Loucy (cell line): ENCODE measurements around the gene IWS1.

ENCODE experiments used
- H2AFZ ChIP-seq: fragments of 200-600 bp; sonication (generic); 2 replicates; pipeline ENCODE4 v1.6.0; 2016; ENCODE audit warnings: antibody characterized with exemption, mild to moderate bottlenecking, low read length, moderate library complexity
- H3F3A ChIP-seq: fragments of 200-600 bp; 2 replicates; pipeline ENCODE4 v1.6.0; 2016; ENCODE audit warnings: antibody characterized with exemption, low read depth, mild to moderate bottlenecking
- H3K27me3 ChIP-seq: fragments of 200-600 bp; sonication (generic); 2 replicates; pipeline ENCODE4 v1.6.1; 2014; ENCODE audit warnings: low read length, mild to moderate bottlenecking; ENCODE audit not compliant: insufficient read depth, poor library complexity, severe bottlenecking
- H3K36me3 ChIP-seq: fragments of 200-600 bp; sonication (generic); 2 replicates; pipeline ENCODE4 v1.6.1; 2016; ENCODE audit warnings: low read length; ENCODE audit not compliant: insufficient read depth
- H3K4me1 ChIP-seq: fragments of 200-600 bp; sonication (generic); 2 replicates; pipeline ENCODE4 v1.5.1; 2014; ENCODE audit warnings: low read length, mild to moderate bottlenecking; ENCODE audit not compliant: insufficient read depth, poor library complexity, severe bottlenecking
- H3K4me2 ChIP-seq: fragments of 200-600 bp; sonication (generic); 2 replicates; pipeline ENCODE4 v1.6.0; 2014; ENCODE audit warnings: antibody characterized with exemption, low read length, low read depth, mild to moderate bottlenecking; ENCODE audit not compliant: poor library complexity, severe bottlenecking
- H3K4me3 ChIP-seq: fragments of 200-600 bp; sonication (generic); 2 replicates; pipeline ENCODE4 v1.5.1; 2014; ENCODE audit warnings: low read length, mild to moderate bottlenecking, mixed read lengths; ENCODE audit not compliant: poor library complexity, severe bottlenecking
- H3K79me2 ChIP-seq: fragments of 200-600 bp; sonication (generic); 2 replicates; pipeline ENCODE4 v1.6.1; 2014; ENCODE audit warnings: low read length; ENCODE audit not compliant: insufficient read depth
- H3K9ac ChIP-seq: fragments of 200-600 bp; sonication (generic); 2 replicates; pipeline ENCODE4 v1.6.0; 2014; ENCODE audit warnings: mild to moderate bottlenecking, low read depth, low read length, moderate library complexity; ENCODE audit not compliant: poor library complexity, severe bottlenecking
- H3K9me2 ChIP-seq: fragments of 200-600 bp; sonication (generic); replicated peaks from 2 replicates; pipeline ENCODE4 v1.6.1; 2016; ENCODE audit warnings: low read depth, low read length, mixed read lengths
- H3K9me3 ChIP-seq: fragments of 200-600 bp; sonication (generic); 2 replicates; pipeline ENCODE4 v1.6.1; 2014; ENCODE audit warnings: mild to moderate bottlenecking, antibody characterized with exemption, low read length, low read depth; ENCODE audit not compliant: insufficient read depth
- H4K20me1 ChIP-seq: fragments of 200-600 bp; sonication (generic); 2 replicates; pipeline ENCODE4 v1.6.0; 2014; ENCODE audit warnings: antibody characterized with exemption, low read length, mild to moderate bottlenecking; ENCODE audit not compliant: insufficient read depth, poor library complexity, severe bottlenecking
- CTCF ChIP-seq: fragments of 200-600 bp; sonication (generic); conservative IDR thresholded peaks from 2 replicates; pipeline ENCODE4 v1.5.1; 2014; ENCODE audit warnings: mild to moderate bottlenecking, antibody characterized with exemption, low read length
- EZH2phosphoT487 ChIP-seq: fragments of 200-600 bp; IDR thresholded peaks from 2 replicates; pipeline ENCODE4 v1.6.1; 2018; ENCODE audit warnings: antibody characterized with exemption, mild to moderate bottlenecking, moderate library complexity, borderline replicate concordance

IWS1 gene

GRCh38 chr2:127449898-127450297, 76.4 kb downstream of the IWS1 start:
- no peaks in the 10 kb centered on the region for H3K9me3 ChIP-seq
- H3K27me3 ChIP-seq: no peaks in the 10 kb centered on the region
- H3K9me2 ChIP-seq: no peaks in the 10 kb centered on the region
- H3K9ac ChIP-seq: no peak overlapping the region
- no peaks in the 10 kb centered on the region for H3F3A ChIP-seq
- H3K79me2 ChIP-seq: no peaks in the 10 kb centered on the region
- H3K4me1 ChIP-seq: no peaks in the 10 kb centered on the region
- no peaks in the 10 kb centered on the region for H4K20me1 ChIP-seq
- no peak overlapping the region for H3K4me2 ChIP-seq
- no peak overlapping the region for H2AFZ ChIP-seq
- no peak overlapping the region for H3K4me3 ChIP-seq
- no peaks in the 10 kb centered on the region for H3K36me3 ChIP-seq
- TF ChIP-seq EZH2phosphoT487 (no peak), CTCF (no peak)

GRCh38 chr2:127449414-127449813, 76.9 kb downstream of the IWS1 start:
- Histone ChIP-seq H4K20me1 (no peaks in the 10 kb centered on the region), H3F3A (no peaks in the 10 kb centered on the region), H3K27me3 (no peaks in the 10 kb centered on the region), H3K9ac (no peak overlapping the region), H3K4me2 (no peak overlapping the region), H3K9me2 (no peaks in the 10 kb centered on the region), H3K36me3 (no peaks in the 10 kb centered on the region), H2AFZ (no peak overlapping the region), H3K79me2 (no peaks in the 10 kb centered on the region), H3K9me3 (no peaks in the 10 kb centered on the region), H3K4me1 (no peaks in the 10 kb centered on the region), H3K4me3 (no peak overlapping the region)
- TF ChIP-seq CTCF (no peak), EZH2phosphoT487 (no peak)

- Histone ChIP-seq H3F3A (no peaks in the 10 kb centered on the region), H3K27me3 (no peaks in the 10 kb centered on the region)
- no peak for TF ChIP-seq CTCF
- no peak for TF ChIP-seq EZH2phosphoT487
These were observed 77.8 kb downstream of the IWS1 start for GRCh38 chr2:127448526-127448925.

More at GRCh38 chr2:127448526-127448925, 77.8 kb downstream of the IWS1 start:
- Histone ChIP-seq H3K4me3 (no peak overlapping the region), H3K9me2 (no peaks in the 10 kb centered on the region), H3K9me3 (no peaks in the 10 kb centered on the region), H2AFZ (no peak overlapping the region), H4K20me1 (no peaks in the 10 kb centered on the region), H3K9ac (no peak overlapping the region), H3K4me1 (no peaks in the 10 kb centered on the region), H3K36me3 (no peaks in the 10 kb centered on the region), H3K79me2 (no peaks in the 10 kb centered on the region), H3K4me2 (no peak overlapping the region)
